GM12878 (cell line): Measurements from ENCODE around the gene RPL13A. TPM values are rescaled to one million over a fixed set of nuclear protein-coding genes. Genes with fewer than 3 reads are reported as not detected.

Experiments used
- CBX3 ChIP-seq: fragments of 200-600 bp; sonication (generic); IDR thresholded peaks from 2 replicates; pipeline ENCODE4 v1.6.1; 2016; ENCODE audit warnings: low read depth, borderline replicate concordance
- CEBPB ChIP-seq, 2 experiments: fragments of 150-350 bp in 1 of 2; IDR thresholded peaks; 2 replicates each; pipeline ENCODE4 v1.6.1; 2012 to 2014; ENCODE audit warnings: low read depth in 2 of 2, low read length in 2 of 2, borderline replicate concordance in 1 of 2, inconsistent platforms in 1 of 2
- CHD2 ChIP-seq: IDR thresholded peaks from 2 replicates; pipeline ENCODE4 v1.6.1; 2011; ENCODE audit warnings: low read depth, low read length, improper control_type of control experiment, borderline replicate concordance
- EGR1 ChIP-seq, 2 experiments: IDR thresholded peaks; 1 replicate in 1 of 2; 2 replicates in 1 of 2; pipeline ENCODE4 v1.6.1; 2011 to 2012; ENCODE audit warnings: low read depth in 2 of 2, low read length in 2 of 2, borderline replicate concordance in 1 of 2, mild to moderate bottlenecking in 1 of 2, moderate library complexity in 1 of 2
- EZH2 ChIP-seq: IDR thresholded peaks from 2 replicates; pipeline ENCODE4 v1.6.1; 2012; ENCODE audit warnings: low read depth, mild to moderate bottlenecking, control low read depth, inconsistent platforms, low read length, borderline replicate concordance; ENCODE audit not compliant: control insufficient read depth
- GABPA ChIP-seq: IDR thresholded peaks from 2 replicates; pipeline ENCODE4 v1.6.1; 2014; ENCODE audit warnings: antibody characterized with exemption, low read depth, mild to moderate bottlenecking, inconsistent platforms
- IKZF1 ChIP-seq: fragments of 450-650 bp; conservative IDR thresholded peaks from 2 replicates; pipeline ENCODE4 v1.6.1; 2017; ENCODE audit warnings: antibody characterized with exemption, mild to moderate bottlenecking
- IRF3 ChIP-seq: fragments of 450-650 bp; IDR thresholded peaks from 2 replicates; pipeline ENCODE4 v1.6.1; 2014; ENCODE audit warnings: mild to moderate bottlenecking
- MEF2A ChIP-seq: IDR thresholded peaks from 2 replicates; pipeline ENCODE4 v1.6.1; 2011; ENCODE audit warnings: low read depth, mild to moderate bottlenecking, low read length, moderate library complexity; ENCODE audit not compliant: insufficient read depth
- RCOR1 ChIP-seq: conservative IDR thresholded peaks from 2 replicates; pipeline ENCODE4 v1.6.1; 2012; ENCODE audit warnings: low read depth, low read length, improper control_type of control experiment
- RELA ChIP-seq: fragments of 450-650 bp; IDR thresholded peaks from 2 replicates; pipeline ENCODE4 v1.8.0; 2014; ENCODE audit warnings: borderline replicate concordance; ENCODE audit not compliant: partially characterized antibody
- STAT1 ChIP-seq: fragments of 450-650 bp; conservative IDR thresholded peaks from 2 replicates; pipeline ENCODE4 v1.6.1; 2014; ENCODE audit warnings: antibody characterized with exemption, mild to moderate bottlenecking
- ZNF384 ChIP-seq: IDR thresholded peaks from 2 replicates; pipeline ENCODE4 v1.6.1; 2012; ENCODE audit warnings: low read depth, mild to moderate bottlenecking, low read length, improper control_type of control experiment, borderline replicate concordance
- ZZZ3 ChIP-seq: IDR thresholded peaks from 2 replicates; pipeline ENCODE4 v1.6.1; 2011; ENCODE audit warnings: low read depth; ENCODE audit not compliant: control insufficient read depth, insufficient read length
- polyA plus RNA-seq, 11 experiments: library from polyadenylated mRNA; depleted of rRNA in 4 of 11; unstranded in 6 of 11; stranded (reverse) in 5 of 11; fragments of >200 nt; fragmentation: Nextera tagmentation in 4 of 11; fragmentation: Illumina TruSeq in 1 of 11; extraction: Ambion mirVana in 4 of 11; extraction: Trizol in 1 of 11; gene quantifications; 1 replicate in 1 of 11; 2 replicates in 10 of 11; pipeline versions ENCODE4 v1.2.1 to v1.2.3, GENCODE V29; 2011 to 2016; ENCODE audit warnings: inconsistent platforms in 2 of 11, missing spikeins in 2 of 11, low read depth in 1 of 11
- total RNA-seq, 4 experiments: library from RNA; depleted of rRNA in 3 of 4; stranded (reverse); fragments of >200 nt in 3 of 4; fragmentation: Illumina TruSeq in 1 of 4; extraction: Trizol in 1 of 4; gene quantifications; 2 replicates each; pipeline versions ENCODE4 v1.2.1 to v1.2.3, GENCODE V29; 2013 to 2021
- TF ChIP-seq, protein P1 (sequence below): fragments of 450-650 bp; IDR thresholded peaks from 2 replicates; pipeline ENCODE4 v1.6.1; 2017; ENCODE audit warnings: low read depth, mild to moderate bottlenecking, moderate library complexity
- TF ChIP-seq, protein P2 (sequence below): IDR thresholded peaks from 2 replicates; pipeline ENCODE4 v1.6.1; 2012; ENCODE audit warnings: improper control_type of control experiment, low read depth, low read length; ENCODE audit not compliant: insufficient replicate concordance
- TF ChIP-seq, protein P3 (sequence below): fragments of 450-650 bp; formaldehyde crosslinking; IDR thresholded peaks from 2 replicates; pipeline ENCODE4 v1.5.0; 2022; ENCODE audit warnings: mild to moderate bottlenecking, missing genetic modification characterization

The RPL13A gene
- total and polyA plus RNA-seq, 10 of the 15 experiments (the other 5 are each of a cell fraction or from before 2014, with no cell fraction given): 1,426 to 8,961 (median 4,266) TPM

DNA sequence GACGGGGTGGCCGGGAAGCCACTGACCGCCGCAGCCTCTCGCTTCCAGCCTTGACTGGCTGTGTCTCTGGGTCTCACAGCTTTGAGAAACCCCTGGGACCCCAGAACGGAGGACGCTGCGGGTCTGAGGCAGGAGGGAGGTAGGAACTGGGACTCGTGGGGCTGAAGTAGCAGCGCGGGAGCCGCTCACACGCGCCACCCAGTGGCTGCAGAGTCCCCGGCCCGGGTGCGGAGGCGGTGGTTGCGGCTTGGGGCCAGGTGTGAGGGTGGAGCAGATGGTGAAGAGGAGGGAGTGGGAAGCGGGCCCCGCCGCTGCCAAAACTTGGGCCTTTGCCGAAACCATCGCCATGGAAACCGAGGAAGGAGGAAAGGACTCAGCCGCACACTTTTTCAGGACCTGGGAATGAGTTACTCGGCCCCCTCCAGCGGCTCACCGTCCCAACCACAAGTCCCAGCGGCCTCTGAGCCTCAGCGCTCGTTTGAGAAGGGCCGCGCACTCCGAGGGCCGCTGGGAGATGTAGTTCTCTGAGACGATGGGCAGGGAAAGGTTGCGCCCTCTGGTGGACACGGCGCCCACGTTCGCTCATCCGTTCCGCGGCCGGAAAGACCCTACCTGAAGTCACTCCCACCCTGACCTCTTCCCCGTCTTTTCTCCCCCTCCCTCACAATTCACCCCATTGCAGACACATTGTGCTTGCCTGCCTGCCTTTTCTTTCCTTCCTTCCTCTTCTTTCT lies 43.9 kb upstream of the RPL13A start (continued):
- TF ChIP-seq, protein P1, sequence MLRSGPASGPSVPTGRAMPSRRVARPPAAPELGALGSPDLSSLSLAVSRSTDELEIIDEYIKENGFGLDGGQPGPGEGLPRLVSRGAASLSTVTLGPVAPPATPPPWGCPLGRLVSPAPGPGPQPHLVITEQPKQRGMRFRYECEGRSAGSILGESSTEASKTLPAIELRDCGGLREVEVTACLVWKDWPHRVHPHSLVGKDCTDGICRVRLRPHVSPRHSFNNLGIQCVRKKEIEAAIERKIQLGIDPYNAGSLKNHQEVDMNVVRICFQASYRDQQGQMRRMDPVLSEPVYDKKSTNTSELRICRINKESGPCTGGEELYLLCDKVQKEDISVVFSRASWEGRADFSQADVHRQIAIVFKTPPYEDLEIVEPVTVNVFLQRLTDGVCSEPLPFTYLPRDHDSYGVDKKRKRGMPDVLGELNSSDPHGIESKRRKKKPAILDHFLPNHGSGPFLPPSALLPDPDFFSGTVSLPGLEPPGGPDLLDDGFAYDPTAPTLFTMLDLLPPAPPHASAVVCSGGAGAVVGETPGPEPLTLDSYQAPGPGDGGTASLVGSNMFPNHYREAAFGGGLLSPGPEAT: peak; percentile 63; the same call in 1 of the 2 replicates
- TF ChIP-seq EGR1 (IDR thresholded peaks at IDR 0.05; ENCODE audit: borderline replicate concordance in 1 of 2, low read depth in 2 of 2, low read length in 2 of 2) (peak; percentile 16 to 99), ZZZ3 (no peak), CHD2 (peak; percentile 76; the same call in 1 of the 2 replicates), CBX3 (no peak), EZH2 (no peak), RELA (peak; percentile 83), CEBPB (IDR thresholded peaks at IDR 0.05; ENCODE audit: borderline replicate concordance in 1 of 2, low read depth in 2 of 2, low read length in 2 of 2) (no peak), IRF3 (peak; percentile 23; the same call in 1 of the 2 replicates), RCOR1 (no peak), MEF2A (no peak), ZNF384 (no peak), GABPA (no peak), STAT1 (0 out of 2 replicates have a peak, but pooled peaks have one; percentile 64), IKZF1 (peak; percentile 99)
- TF ChIP-seq, protein P2, sequence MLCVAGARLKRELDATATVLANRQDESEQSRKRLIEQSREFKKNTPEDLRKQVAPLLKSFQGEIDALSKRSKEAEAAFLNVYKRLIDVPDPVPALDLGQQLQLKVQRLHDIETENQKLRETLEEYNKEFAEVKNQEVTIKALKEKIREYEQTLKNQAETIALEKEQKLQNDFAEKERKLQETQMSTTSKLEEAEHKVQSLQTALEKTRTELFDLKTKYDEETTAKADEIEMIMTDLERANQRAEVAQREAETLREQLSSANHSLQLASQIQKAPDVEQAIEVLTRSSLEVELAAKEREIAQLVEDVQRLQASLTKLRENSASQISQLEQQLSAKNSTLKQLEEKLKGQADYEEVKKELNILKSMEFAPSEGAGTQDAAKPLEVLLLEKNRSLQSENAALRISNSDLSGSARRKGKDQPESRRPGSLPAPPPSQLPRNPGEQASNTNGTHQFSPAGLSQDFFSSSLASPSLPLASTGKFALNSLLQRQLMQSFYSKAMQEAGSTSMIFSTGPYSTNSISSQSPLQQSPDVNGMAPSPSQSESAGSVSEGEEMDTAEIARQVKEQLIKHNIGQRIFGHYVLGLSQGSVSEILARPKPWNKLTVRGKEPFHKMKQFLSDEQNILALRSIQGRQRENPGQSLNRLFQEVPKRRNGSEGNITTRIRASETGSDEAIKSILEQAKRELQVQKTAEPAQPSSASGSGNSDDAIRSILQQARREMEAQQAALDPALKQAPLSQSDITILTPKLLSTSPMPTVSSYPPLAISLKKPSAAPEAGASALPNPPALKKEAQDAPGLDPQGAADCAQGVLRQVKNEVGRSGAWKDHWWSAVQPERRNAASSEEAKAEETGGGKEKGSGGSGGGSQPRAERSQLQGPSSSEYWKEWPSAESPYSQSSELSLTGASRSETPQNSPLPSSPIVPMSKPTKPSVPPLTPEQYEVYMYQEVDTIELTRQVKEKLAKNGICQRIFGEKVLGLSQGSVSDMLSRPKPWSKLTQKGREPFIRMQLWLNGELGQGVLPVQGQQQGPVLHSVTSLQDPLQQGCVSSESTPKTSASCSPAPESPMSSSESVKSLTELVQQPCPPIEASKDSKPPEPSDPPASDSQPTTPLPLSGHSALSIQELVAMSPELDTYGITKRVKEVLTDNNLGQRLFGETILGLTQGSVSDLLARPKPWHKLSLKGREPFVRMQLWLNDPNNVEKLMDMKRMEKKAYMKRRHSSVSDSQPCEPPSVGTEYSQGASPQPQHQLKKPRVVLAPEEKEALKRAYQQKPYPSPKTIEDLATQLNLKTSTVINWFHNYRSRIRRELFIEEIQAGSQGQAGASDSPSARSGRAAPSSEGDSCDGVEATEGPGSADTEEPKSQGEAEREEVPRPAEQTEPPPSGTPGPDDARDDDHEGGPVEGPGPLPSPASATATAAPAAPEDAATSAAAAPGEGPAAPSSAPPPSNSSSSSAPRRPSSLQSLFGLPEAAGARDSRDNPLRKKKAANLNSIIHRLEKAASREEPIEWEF: no peak
- TF ChIP-seq, protein P3, sequence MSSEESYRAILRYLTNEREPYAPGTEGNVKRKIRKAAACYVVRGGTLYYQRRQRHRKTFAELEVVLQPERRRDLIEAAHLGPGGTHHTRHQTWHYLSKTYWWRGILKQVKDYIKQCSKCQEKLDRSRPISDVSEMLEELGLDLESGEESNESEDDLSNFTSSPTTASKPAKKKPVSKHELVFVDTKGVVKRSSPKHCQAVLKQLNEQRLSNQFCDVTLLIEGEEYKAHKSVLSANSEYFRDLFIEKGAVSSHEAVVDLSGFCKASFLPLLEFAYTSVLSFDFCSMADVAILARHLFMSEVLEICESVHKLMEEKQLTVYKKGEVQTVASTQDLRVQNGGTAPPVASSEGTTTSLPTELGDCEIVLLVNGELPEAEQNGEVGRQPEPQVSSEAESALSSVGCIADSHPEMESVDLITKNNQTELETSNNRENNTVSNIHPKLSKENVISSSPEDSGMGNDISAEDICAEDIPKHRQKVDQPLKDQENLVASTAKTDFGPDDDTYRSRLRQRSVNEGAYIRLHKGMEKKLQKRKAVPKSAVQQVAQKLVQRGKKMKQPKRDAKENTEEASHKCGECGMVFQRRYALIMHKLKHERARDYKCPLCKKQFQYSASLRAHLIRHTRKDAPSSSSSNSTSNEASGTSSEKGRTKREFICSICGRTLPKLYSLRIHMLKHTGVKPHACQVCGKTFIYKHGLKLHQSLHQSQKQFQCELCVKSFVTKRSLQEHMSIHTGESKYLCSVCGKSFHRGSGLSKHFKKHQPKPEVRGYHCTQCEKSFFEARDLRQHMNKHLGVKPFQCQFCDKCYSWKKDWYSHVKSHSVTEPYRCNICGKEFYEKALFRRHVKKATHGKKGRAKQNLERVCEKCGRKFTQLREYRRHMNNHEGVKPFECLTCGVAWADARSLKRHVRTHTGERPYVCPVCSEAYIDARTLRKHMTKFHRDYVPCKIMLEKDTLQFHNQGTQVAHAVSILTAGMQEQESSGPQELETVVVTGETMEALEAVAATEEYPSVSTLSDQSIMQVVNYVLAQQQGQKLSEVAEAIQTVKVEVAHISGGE: no peak
